Activated CD4-positive, alpha-beta T cell treated with anti-CD3 and anti-CD28 coated beads for 24 hours (primary cell): ENCODE results near the gene HEPHL1.
"Not testable (repeated sequence)": the region's sequence is repeated elsewhere in the genome, so short reads cannot be mapped to it uniquely, and the experiment has no call there.

ENCODE experiments used
- DNase-seq, 2 donors: peaks; one replicate each; pipeline ENCODE4 v3.0.0-alpha.2; 2020; ENCODE audit warnings: low read depth in 2 of 2

Gene HEPHL1

GRCh38 chr11:94020777-94021481 lies at the start of gene HEPHL1:
Gene HEPHL1, plus strand, starts transcription at chr11:94021354. Its CDS starts 15 bp downstream, at chr11:94021369.
- DNase-seq: no peak

GRCh38 chr11:93972790-93973189 lies 48.4 kb upstream of the HEPHL1 start:
- DNase-seq: no peak

- not testable (repeated sequence) for DNase-seq
These were observed 47.7 kb upstream of the HEPHL1 start for GRCh38 chr11:93973322-93974051.

- no peak for DNase-seq
These were observed 46.4 kb upstream of the HEPHL1 start for GRCh38 chr11:93974759-93975158.

- DNase-seq: not testable (repeated sequence)
These were observed 44.4 kb upstream of the HEPHL1 start for GRCh38 chr11:93976577-93977254.

GRCh38 chr11:93983542-93984195 lies 37.5 kb upstream of the HEPHL1 start:
- no peak for DNase-seq

GRCh38 chr11:93984196-93984567 lies 37.0 kb upstream of the HEPHL1 start:
- no peak for DNase-seq

- DNase-seq: no peak
These were observed 36.2 kb upstream of the HEPHL1 start for GRCh38 chr11:93984936-93985335.

GRCh38 chr11:93986716-93987115 lies 34.4 kb upstream of the HEPHL1 start:
- DNase-seq: no peak

- DNase-seq: no peak
These were observed 32.7 kb upstream of the HEPHL1 start for GRCh38 chr11:93988455-93988854.

GRCh38 chr11:93988912-93989311 lies 32.2 kb upstream of the HEPHL1 start:
- DNase-seq: no peak

GRCh38 chr11:93993747-93994146 lies 27.4 kb upstream of the HEPHL1 start:
- no peak for DNase-seq

- no peak for DNase-seq
These were observed 23.4 kb upstream of the HEPHL1 start for GRCh38 chr11:93997741-93998140.

- DNase-seq: no peak
These were observed 20.5 kb upstream of the HEPHL1 start for GRCh38 chr11:94000659-94001058.

GRCh38 chr11:94002226-94002625 lies 18.9 kb upstream of the HEPHL1 start:
- no peak for DNase-seq

- DNase-seq: no peak
These were observed 13.7 kb upstream of the HEPHL1 start for GRCh38 chr11:94007426-94007825.

GRCh38 chr11:94007906-94008305 lies 13.2 kb upstream of the HEPHL1 start:
- no peak for DNase-seq

GRCh38 chr11:94010136-94010535 lies 11.0 kb upstream of the HEPHL1 start:
- DNase-seq: no peak

- DNase-seq: no peak
These were observed 9.7 kb upstream of the HEPHL1 start for GRCh38 chr11:94011478-94011877.

GRCh38 chr11:94017446-94017845 lies 3.7 kb upstream of the HEPHL1 start:
- DNase-seq: no peak

- DNase-seq: no peak
These were observed 2.4 kb upstream of the HEPHL1 start for GRCh38 chr11:94018721-94019120.

- no peak for DNase-seq
These were observed 2.7 kb downstream of the HEPHL1 start for GRCh38 chr11:94023856-94024255.
